GM19023 (cell line): ENCODE results near the gene RCOR3.
"Not testable (repeated sequence)": the region's sequence is repeated elsewhere in the genome, so short reads cannot be mapped to it uniquely, and the experiment has no call there.

Source experiments
- ATAC-seq: cut with Tn5 transposase; IDR thresholded peaks from one replicate; pipeline ENCODE4 v1.9.1; 2021; ENCODE audit warnings: mild to moderate bottlenecking, moderate library complexity; ENCODE audit not compliant: unreplicated experiment

The RCOR3 gene

DNA sequence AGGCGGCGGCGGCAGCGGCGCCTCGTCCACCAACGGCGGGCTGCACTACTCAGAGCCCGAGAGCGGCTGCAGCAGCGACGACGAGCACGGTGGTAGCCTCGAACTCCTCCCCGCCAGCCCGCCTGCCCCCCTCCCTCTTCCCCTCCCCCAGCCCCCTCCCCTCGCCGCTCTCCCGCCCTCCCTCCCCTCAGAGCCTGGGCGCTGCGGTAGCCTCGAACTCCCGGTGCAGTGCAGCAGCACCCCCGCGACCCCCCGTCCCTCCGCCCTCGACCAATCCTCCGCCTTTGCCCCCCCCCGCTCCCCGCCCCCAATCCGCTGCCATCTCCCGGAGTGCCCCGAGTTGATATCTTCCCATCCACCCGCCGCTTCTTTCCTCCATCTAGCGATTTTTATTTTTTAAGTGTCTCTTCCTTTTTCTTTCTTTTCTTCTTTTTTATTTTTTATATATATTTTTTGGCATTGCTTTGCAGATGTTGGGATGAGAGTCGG is 516 bp downstream of the RCOR3 start:
- ATAC-seq = peak; percentile 13

DNA sequence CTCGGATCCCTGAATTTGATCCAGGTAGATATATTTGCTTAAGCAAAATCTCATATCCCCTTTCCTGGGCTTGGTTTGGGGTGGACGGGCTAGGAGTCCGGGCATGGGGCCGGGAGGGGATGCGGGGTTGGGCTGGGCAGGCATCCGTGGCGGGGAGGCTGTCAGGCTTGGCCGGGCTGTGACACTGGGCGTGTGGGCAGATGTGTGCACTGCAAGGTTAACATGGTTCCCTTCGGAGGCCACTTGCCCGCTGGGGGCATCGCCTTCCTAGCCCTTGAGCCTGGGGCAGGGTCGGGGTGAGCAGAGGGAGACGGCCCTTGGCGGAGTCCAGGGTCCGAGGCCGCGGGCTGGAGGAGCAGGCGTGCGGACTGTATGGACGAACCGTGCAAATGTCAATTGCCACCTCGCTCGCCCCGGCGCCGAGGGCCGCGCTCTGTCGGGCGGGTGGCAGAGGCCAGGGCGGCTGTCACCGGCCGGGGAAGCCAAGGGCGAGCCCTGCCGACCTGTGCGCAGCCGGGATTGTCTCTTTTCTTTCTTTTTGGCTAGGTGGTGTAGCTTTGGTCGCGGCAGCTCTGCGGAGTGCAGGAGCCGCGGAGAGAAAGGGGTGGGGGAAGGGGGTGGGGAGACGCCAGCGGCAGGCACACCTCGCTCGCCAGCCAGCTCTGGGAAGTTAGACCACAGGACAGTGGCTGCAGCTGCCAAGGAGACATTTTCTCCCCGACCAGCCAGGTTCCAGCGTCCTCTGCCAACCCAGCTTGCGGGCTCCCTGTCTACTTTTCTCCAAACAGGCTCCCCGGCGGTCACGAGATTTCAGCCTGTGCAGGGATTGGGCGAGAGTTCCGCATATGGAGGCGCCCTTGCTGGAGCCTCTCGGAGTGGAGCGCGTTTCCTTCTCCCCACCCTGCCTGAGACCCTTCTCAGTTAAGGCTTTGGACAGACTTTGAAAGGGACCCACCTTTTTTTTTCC is 1.3 kb downstream of the RCOR3 start:
- ATAC-seq = peak; percentile 39

DNA sequence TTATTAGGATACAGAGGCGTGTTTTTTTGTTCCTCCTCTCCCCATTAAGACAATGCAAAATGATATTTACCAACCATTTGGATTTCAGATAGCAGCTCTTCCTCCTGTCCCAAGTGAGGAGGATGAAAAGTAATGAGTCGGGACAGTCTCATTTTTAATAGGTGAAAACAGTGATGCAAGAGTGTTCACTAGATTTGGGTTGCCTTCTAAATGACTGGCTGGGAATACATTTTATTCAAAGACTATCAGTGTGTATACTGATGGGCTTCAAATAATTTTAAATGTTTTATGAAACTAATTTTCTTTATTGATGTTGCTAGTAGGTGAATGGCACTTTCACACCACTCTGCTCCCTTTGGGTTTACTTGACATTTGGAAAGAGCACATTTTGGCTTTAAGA is 2.1 kb downstream of the RCOR3 start:
- ATAC-seq = no peak

DNA sequence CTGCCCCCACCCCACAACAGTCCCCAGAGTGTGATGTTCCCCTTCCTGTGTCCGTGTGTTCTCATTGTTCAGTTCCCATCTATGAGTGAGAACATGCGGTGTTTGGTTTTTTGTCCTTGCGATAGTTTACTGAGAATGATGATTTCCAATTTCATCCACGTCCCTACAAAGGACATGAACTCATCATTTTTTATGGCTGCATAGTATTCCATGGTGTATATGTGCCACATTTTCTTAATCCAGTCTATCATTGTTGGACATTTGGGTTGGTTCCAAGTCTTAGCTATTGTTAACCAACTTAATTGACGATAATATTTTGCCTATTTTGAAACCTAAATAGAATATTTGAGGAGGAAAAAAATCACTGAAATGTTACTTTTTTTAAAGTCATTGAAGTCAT is 3.9 kb downstream of the RCOR3 start:
- ATAC-seq = not testable (repeated sequence)

DNA sequence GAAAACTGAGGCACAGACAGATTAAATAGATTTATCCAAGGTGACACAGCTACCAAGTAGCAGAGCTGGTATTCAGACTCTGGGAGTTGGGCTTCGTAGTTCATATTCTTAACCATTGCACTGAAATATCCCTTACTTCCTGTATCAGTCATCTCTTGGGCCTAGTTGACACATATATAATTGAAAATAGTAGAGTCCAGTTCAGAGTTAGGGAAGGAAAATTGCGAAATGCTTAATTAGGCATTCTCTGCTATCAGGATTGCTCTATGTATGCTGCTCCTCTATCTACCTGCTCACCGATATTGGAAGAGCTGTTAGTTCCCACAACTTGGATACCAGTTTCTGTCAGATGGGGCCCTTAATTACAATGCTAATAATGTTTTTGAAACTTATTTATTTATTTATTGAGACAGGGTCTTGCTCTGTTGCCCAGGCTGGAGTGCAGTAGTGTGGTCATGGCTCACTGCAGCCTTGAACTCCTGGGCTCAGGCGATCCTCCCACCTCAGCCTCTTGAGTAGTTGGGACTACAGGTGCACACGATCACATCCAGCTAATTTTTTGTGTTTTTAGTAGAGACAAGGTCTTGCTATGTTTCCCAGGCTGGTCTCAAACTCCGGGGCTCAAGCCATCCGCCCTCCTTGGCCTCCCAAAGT is 8.2 kb downstream of the RCOR3 start:
- no peak for ATAC-seq

DNA sequence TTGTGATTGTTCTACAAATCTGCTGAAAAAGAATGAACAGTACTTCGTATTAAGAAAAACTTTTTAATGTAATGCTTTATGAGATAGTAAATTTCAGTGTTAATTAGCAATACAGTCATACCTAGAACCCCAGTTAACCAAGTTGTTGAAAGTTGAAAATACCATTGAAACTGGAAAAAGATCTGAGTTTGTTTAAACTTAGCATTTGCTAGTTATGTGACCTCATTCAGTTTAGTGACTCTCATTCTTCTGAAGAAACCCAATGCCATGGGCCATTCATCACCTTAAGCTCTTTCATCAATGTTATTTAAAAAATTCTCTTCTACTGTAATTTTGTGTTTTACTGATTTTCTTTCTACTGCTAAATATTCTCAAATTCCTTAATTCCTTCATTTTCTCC is 20.2 kb downstream of the RCOR3 start:
- no peak for ATAC-seq

DNA sequence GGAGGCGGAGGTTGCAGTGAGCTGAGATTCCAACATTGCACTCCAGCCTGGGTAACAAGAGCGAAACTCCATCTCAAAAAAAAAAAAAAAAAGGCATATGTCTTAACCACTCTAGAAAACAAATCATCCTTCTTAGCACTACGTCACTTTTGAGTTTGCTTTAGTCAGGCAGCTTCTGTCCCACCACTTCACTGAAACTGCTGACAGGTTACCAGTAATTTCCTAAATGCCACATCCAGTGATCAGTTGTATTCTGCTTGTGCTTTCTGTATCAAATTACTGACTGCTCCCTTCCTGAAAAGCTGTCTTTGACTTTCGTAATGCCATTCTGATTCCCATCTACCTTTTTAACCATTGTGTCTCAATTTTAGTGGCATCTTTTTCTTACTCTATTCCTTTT is 21.7 kb downstream of the RCOR3 start:
- ATAC-seq = no peak

DNA sequence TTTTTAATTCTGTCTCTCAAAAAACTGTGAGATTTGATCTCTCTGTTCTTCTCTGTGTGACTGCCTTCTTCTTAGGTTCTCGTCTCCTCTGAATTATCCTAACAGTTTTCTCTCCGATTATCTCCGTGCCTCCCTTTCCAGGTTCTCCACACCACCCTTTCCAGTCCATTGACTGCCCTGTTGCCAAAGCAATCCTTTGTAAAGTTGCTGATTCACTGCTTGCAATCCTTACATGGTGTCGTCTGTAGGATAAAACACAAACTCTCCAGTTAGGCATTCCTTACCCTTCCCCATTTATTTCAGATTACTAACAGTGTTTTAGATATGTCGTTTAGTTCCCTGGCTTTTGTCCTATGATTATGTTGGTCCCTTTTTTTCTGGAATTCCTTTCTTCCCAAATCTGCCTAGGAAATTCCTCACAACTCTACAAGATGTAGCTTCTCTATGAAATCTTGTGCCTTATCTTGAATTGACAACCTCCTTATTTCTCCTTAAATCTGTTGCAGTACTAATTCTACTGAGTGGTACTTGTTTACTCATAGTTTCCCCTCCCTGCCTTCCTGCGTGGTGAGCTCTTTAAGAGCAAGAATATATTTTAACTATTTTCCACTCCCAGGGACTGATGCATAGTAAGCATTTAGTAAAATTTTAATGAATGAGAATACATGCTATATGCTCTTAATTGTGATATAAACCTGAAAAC is 22.3 kb downstream of the RCOR3 start:
- no peak for ATAC-seq

DNA sequence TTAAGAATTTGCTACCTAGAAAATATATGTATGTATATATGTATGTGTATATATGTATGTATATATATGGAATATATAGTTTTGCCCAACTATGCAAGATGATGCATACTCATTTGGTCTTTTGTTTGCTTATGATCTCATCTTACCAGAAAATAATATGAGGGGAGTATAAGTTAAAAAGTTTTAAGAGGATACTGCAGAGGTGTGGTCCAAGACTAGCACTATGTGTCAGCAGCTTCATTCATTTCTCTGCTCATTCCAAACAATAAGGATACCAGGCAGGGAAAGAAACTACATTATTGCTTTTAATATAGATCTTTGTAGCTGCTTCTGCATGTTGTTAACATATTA is 22.8 kb downstream of the RCOR3 start:
- ATAC-seq = no peak

DNA sequence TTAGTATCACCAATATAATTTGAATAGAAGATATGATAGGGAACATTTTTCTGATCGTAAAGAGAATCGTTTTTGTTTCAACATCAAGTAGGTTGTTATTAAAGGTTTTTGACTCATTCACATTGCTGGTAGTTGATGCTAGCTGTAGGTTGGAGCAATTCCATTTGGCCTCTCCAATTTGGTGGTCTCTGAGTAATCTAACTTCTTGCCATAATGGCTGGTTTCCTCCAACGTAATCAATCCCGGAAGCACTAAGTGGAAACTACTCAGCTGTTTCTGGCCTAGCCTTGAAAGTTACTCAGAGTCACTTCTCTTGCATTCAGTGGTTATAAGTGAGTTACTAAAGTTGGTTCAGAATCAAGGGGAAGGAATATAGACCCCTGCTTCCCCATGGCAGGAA is 26.0 kb downstream of the RCOR3 start:
- no peak for ATAC-seq

DNA sequence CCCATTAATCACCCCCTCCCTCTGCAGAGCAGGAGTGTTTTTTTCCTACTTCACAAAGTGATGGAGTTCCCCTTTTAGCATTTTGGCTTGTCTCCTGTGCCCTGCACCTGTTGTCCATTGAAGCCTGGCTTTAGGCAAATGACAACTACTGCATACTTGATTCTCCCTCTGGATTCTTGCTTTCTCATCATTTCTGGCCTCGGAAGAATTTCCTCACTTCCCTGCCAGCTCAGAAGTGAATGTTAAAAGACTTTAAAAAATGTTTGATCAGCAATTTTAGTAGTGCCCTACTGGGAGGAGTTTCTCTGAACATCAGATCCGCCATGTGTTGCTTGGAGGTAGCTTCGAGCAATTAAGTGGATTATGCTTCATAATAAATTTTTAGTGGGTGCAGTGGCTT is 28.1 kb downstream of the RCOR3 start:
- no peak for ATAC-seq

DNA sequence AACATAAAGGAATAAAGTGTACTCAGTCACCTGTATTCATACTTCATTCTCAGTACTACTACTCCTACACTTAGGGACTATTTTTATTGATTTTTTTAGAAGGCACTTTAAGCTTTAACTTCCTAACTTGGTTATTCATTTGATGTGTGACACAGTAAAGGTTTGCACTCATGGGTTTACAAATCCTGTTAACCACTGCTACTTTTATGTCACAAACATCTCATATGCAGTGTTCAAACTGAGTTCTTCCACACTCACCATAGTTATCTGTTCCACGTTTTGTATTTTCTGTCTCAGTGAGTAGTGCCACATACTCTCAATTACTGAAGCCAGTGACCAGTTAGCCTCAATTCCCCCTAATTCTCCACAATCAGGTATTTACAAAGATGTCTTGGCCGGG is 33.2 kb downstream of the RCOR3 start:
- no peak for ATAC-seq

DNA sequence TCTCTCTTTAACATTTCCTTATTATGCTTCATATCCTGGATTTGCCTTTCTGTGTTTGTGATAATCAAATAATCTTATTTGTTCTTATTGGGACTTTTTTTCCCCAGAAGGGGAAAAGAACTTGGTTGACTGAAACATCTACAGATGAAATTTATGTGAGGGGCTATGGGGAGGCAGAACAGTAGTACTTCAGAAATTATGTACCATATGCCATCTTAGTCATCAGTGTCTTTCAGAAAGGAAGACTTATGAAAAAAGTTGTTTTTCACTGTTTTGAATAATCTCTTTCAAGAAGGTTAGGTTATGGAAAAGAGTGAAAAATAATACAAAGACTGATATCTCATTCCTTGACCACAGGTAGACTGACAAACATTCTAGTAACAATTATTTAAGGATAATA is 37.2 kb downstream of the RCOR3 start:
- no peak for ATAC-seq

DNA sequence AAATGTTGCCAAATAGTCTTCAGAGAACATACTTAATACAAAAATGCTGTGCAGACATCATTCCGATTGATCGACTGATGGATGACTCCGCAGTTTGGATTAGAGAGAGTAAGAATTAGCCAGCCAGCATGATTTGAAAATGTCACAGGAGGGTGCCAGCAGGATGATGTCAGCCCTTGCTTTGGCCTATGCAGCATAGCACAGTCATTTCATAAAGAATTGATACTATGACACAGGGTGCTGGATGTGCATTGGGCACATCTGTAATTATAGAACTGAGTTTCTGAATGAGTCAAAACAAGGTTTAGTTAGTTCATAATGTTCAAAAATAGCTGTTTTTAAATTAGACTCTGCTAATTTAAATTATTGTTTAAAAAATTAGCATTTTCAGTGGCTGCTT is 45.9 kb downstream of the RCOR3 start:
- ATAC-seq = peak; percentile 85

DNA sequence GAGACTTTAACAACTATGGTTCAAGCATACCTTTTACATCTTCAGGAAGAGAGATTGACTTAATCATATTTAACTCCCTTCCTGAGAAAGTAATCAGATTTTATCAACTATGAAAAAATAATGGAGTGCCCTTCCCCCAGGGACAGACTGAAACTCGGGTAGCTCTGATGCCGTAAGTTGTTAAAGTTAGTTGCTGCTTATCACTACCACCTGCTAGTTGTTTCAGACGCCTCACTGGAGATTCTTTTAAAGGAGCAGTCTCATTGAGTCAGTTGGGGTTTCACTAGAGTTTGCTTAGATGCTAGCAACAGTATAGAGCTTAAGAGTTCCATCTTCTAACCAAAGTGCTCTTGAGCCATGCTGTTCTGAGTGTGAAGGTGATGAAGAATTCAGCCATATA is 50.5 kb downstream of the RCOR3 start:
- no peak for ATAC-seq

DNA sequence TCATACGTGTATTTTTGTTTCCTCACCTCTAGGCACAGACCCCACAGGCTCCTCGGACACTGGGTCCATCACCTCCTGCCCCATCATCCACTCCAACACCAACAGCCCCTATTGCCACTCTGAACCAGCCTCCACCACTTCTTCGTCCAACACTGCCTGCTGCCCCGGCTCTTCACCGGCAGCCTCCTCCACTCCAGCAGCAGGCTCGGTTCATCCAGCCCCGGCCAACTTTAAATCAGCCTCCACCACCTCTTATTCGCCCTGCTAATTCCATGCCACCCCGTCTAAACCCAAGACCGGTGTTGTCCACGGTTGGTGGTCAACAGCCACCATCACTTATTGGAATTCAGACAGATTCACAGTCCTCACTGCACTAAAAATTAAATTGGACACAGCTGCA is 54.2 kb downstream of the RCOR3 start:
- ATAC-seq = no peak

DNA sequence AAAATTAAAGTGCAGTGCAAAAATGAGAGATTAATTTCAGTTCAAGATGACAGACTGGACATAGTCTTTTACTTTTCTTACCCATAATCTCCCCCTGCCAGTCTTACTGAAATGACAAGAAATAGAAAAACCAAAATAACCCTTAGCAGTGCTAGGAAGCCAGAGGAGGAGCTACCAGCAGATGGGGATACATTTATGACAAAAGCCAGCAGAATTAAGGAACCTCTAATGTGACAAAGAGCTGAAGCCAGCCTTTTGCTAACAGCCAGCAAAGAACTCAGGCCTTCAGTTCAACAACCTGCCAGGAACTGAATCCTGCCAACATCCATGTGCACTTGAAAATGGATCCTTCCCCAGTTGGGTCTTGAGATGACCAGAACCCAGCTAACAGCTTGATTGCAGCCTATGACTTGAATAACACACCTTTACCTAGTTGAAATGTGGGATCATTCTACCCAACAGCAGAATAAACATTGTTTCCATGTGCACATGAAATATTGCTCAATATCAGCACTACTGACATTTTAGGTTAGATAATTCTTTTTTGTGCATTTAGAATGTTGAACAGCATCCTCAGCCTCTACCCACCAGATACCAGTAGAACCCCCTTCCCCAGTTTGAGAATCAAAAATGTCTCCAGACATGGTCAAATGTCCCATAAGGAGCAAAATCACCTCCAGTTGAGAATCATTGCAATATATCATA is 59.6 kb downstream of the RCOR3 start:
- ATAC-seq = no peak

DNA sequence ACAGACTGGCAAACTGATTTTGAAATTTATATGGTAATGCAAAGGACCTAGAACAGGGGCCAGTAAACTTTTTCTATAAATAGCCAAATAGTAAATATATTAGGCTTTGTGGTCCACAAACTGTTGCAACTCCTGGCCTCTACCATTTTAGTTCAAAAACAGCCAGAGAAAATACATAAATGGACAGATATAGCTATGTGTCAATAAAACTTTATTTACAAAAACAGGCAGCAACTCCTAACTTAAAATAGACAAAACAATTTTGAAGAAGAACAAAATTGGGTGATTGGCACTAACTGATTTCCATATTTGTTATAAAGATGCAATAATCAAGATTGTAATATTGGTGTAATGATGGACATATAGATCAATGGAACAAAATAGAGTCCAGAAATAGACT is 60.7 kb downstream of the RCOR3 start:
- no peak for ATAC-seq

DNA sequence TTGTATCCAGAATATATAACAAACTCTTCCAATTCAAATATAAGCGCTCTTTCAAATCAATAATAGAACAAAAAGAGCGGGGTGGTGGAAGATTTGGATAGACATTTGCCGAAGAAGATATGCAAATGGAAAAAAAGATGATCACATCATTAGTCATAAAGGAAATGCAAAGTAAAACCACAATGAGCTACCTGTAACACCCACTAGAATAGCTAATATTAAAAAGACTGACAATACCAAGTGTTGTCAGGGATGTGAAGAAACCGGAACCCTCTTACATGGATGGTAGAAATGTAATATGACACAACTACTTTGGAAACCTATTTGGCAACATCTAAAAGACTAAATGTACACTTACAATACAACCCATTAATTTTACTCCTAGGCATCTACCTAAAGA is 61.8 kb downstream of the RCOR3 start:
- ATAC-seq = no peak

DNA sequence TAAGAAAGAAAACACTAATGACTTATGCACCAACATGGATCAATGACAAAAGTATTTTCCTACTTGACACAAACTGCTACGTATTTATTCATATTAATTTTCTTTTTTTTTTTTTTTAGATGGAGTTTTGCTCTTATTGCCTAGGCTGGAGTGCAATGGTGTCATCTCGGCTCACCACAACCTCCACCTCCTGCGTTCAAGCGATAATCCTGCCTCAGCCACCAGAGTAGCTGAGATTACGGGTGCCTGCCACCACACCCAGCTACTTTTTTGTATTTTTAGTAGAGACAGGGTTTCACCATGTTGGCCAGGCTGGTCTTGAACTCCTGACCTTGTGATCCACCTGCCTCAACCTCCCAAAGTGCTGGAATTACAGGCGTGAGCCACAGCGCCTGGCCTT is 62.5 kb downstream of the RCOR3 start:
- not testable (repeated sequence) for ATAC-seq
